ENCODE data around the gene CAPN1. TPM values are rescaled to one million over a fixed set of nuclear protein-coding genes. Genes with fewer than 3 reads are reported as not detected.

CAPN1 gene
- total RNA-seq, 1 experiment from 2014 or later: 111 TPM

GRCh38 chr11:65189191-65189590 lies 7.5 kb downstream of the CAPN1 start:
- intact Hi-C loops (cut with micrococcal nuclease): no loop called here
- no peak for DNase-seq (ENCODE audit: unreplicated experiment)
- Mint-ChIP-seq H3K27ac (ENCODE audit: low read depth, unreplicated experiment) (no peak overlapping the region), H3K27me3 (ENCODE audit: insufficient read depth, unreplicated experiment) (no peaks in the 10 kb centered on the region), H3K4me1 (ENCODE audit: insufficient read depth, unreplicated experiment) (peaks cover 11% of the 10 kb centered on the region), H3K4me3 (ENCODE audit: unreplicated experiment) (no peak overlapping the region), H3K9me3 (ENCODE audit: unreplicated experiment) (no peaks in the 10 kb centered on the region), H3K36me3 (ENCODE audit: insufficient read depth, unreplicated experiment) (peaks cover 92% of the 10 kb centered on the region)
- no TSS peak for BruUV-seq (replicated peaks)
- ChIA-PET POLR2A (no interaction called here), CTCF (interaction anchor here (0.7 to 1.1 kb wide), 2 partner anchors 36 to 66 kb away, joined by 3 to 4 read pairs; no protein-coding TSS in a partner anchor)
- TF ChIP-seq CTCF (IDR thresholded peaks at IDR 0.05; ENCODE audit: unreplicated experiment): no peak

- Mint-ChIP-seq H3K36me3 (ENCODE audit: insufficient read depth, unreplicated experiment) (peaks cover 74% of the 10 kb centered on the region), H3K9me3 (ENCODE audit: unreplicated experiment) (no peaks in the 10 kb centered on the region), H3K4me1 (ENCODE audit: insufficient read depth, unreplicated experiment) (peaks cover 7% of the 10 kb centered on the region), H3K4me3 (ENCODE audit: unreplicated experiment) (no peak overlapping the region), H3K27me3 (ENCODE audit: insufficient read depth, unreplicated experiment) (no peaks in the 10 kb centered on the region), H3K27ac (ENCODE audit: low read depth, unreplicated experiment) (no peak overlapping the region)
- BruUV-seq (replicated peaks): no TSS peak
- intact Hi-C loops (cut with micrococcal nuclease): no loop called here
- POLR2A ChIA-PET: no interaction called here
- DNase-seq (ENCODE audit: unreplicated experiment): no peak
- TF ChIP-seq CTCF (IDR thresholded peaks at IDR 0.05; ENCODE audit: unreplicated experiment): no peak
- CTCF ChIA-PET: no interaction called here
These were observed 12.8 kb downstream of the CAPN1 start for GRCh38 chr11:65194564-65194963.

GRCh38 chr11:65204143-65204542 lies 22.4 kb downstream of the CAPN1 start:
- Mint-ChIP-seq H3K36me3 (ENCODE audit: insufficient read depth, unreplicated experiment) (peaks cover 85% of the 10 kb centered on the region), H3K4me3 (ENCODE audit: unreplicated experiment) (no peak overlapping the region), H3K4me1 (ENCODE audit: insufficient read depth, unreplicated experiment) (no peaks in the 10 kb centered on the region), H3K27ac (ENCODE audit: low read depth, unreplicated experiment) (no peak overlapping the region), H3K9me3 (ENCODE audit: unreplicated experiment) (no peaks in the 10 kb centered on the region), H3K27me3 (ENCODE audit: insufficient read depth, unreplicated experiment) (no peaks in the 10 kb centered on the region)
- no peak for DNase-seq (ENCODE audit: unreplicated experiment)
- intact Hi-C loops (cut with micrococcal nuclease): loop anchor here (5.0 kb wide), 1 partner anchor 48 kb away; no protein-coding TSS in a partner anchor
- CTCF ChIA-PET: interaction anchor here (0.6 to 1.5 kb wide), 7 partner anchors 10 to 372 kb away, joined by 3 to 5 read pairs (median 3); partner anchors contain the start of gene EHBP1L1
- no TSS peak for BruUV-seq (replicated peaks)
- POLR2A ChIA-PET: interaction anchor here (0.7 kb wide), 1 partner anchor 47 kb away, joined by 3 read pairs; no protein-coding TSS in a partner anchor
- no peak for TF ChIP-seq CTCF (IDR thresholded peaks at IDR 0.05; ENCODE audit: unreplicated experiment)

- H3K27ac Mint-ChIP-seq (ENCODE audit: low read depth, unreplicated experiment): no peak overlapping the region
- POLR2A ChIA-PET: interaction anchor here (1.1 to 2.5 kb wide), 2 partner anchors 8 to 22 kb away, joined by 3 to 7 read pairs; no protein-coding TSS in a partner anchor
- CTCF ChIA-PET: interaction anchor here (0.6 to 1.4 kb wide), 10 partner anchors 9 to 111 kb away, joined by 3 to 7 read pairs (median 3); no protein-coding TSS in a partner anchor
- H3K4me1 Mint-ChIP-seq (ENCODE audit: insufficient read depth, unreplicated experiment): no peaks in the 10 kb centered on the region
- no peaks in the 10 kb centered on the region for H3K9me3 Mint-ChIP-seq (ENCODE audit: unreplicated experiment)
- intact Hi-C loops (cut with micrococcal nuclease): loop anchor here (5.0 kb wide), 1 partner anchor 47 kb away; no protein-coding TSS in a partner anchor
- no peak overlapping the region for H3K4me3 Mint-ChIP-seq (ENCODE audit: unreplicated experiment)
- TF ChIP-seq CTCF (IDR thresholded peaks at IDR 0.05; ENCODE audit: unreplicated experiment): peak; percentile 97
- BruUV-seq (replicated peaks): no TSS peak
- H3K27me3 Mint-ChIP-seq (ENCODE audit: insufficient read depth, unreplicated experiment): no peaks in the 10 kb centered on the region
- DNase-seq (ENCODE audit: unreplicated experiment): peak; percentile 43
- H3K36me3 Mint-ChIP-seq (ENCODE audit: insufficient read depth, unreplicated experiment): peaks cover 85% of the 10 kb centered on the region
These were observed 23.2 kb downstream of the CAPN1 start for GRCh38 chr11:65204646-65205601.

Measured in MCF 10A (cell line).